Stimulated activated effector memory CD8-positive, alpha-beta T cell treated with anti-CD3 and anti-CD28 coated beads, Interleukin-12 subunit alpha, Interleukin-12 subunit beta, amount 100 ng/mL, for 72 hours (primary cell): ENCODE results near the gene PGS1.
A peak's percentile ranks its signal among the peaks of the same experiment; 100 is the strongest.

Experiments
- ATAC-seq: fragments of 150-1000 bp; cut with Tn5 transposase; 2 replicates; pipeline ENCODE4 v1.10.0; 2021
- DNase-seq, 2 donors: peaks; one replicate each; pipeline ENCODE4 v3.0.0; 2021 to 2022; ENCODE audit warnings: low spot score in 2 of 2
- H3K27ac Mint-ChIP-seq: one replicate; pipeline ENCODE4 v1.8.0; 2022; ENCODE audit warnings: mild to moderate bottlenecking, mixed read lengths
- H3K36me3 Mint-ChIP-seq: one replicate; pipeline ENCODE4 v1.8.0; 2022; ENCODE audit warnings: mild to moderate bottlenecking, mixed read lengths
- H3K4me1 Mint-ChIP-seq: one replicate; pipeline ENCODE4 v1.8.0; 2022; ENCODE audit warnings: mixed read lengths
- H3K4me3 Mint-ChIP-seq: one replicate; pipeline ENCODE4 v1.8.0; 2022; ENCODE audit warnings: mild to moderate bottlenecking, mixed read lengths
- H3K9me3 Mint-ChIP-seq: one replicate; pipeline ENCODE4 v1.8.0; 2022; ENCODE audit warnings: mixed read lengths

Gene PGS1

GRCh38 chr17:78357177-78357586 lies 21.3 kb upstream of the PGS1 start:
- Mint-ChIP-seq H3K4me1 (peaks cover 61% of the 10 kb centered on the region), H3K4me3 (peak overlapping the region; percentile 79), H3K36me3 (peaks cover 63% of the 10 kb centered on the region), H3K9me3 (no peaks in the 10 kb centered on the region), H3K27ac (peak overlapping the region; percentile 93)
- ATAC-seq (no peak), DNase-seq (no peak)

DNA sequence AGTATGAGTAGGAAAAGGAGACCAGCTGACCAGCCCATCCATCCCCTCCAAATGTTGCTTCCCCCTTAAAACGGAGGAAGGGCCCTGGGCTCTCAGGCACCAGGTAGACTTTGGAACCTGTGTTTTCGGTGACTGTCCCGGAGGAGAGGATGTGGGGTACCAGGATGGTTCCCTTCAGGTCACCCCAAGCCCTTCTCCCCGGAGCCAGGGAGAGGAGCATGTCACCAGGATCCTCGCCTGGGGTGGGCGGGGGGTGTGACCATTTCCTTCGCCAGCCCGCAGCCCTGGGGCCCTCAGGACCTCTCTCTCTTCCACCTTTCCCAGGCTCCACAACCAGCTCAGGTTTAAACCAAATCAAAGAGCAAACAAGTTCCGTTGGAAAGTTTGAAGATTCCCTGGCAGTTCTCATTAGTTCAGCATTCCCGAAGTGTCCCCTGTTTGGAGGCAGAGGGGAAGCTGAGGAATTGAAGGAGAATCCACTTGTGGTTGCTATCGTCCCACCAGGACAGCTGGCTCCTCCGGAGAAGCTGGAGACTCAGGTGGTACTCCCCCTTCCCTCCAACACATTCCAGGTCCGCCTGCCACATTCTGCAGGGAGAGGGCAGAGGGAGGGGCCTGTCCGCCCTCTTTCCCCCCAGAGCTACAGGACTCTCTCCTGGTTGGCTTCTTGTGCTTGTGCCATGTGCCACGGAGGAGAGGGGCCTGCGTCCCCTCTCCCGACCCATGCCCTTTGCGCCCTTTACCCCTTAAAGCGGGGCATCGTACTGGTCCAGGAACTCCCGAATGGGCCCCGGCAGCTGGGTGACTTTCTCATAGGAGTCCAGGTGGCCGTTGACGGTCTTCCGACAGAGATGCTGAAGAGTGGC lies 20.5 kb upstream of the PGS1 start:
- Mint-ChIP-seq H3K9me3 (no peaks in the 10 kb centered on the region), H3K27ac (peak overlapping the region; percentile 93), H3K4me3 (peak overlapping the region; percentile 79), H3K36me3 (peaks cover 63% of the 10 kb centered on the region), H3K4me1 (peaks cover 61% of the 10 kb centered on the region)
- DNase-seq (no peak), ATAC-seq (no peak)

DNA sequence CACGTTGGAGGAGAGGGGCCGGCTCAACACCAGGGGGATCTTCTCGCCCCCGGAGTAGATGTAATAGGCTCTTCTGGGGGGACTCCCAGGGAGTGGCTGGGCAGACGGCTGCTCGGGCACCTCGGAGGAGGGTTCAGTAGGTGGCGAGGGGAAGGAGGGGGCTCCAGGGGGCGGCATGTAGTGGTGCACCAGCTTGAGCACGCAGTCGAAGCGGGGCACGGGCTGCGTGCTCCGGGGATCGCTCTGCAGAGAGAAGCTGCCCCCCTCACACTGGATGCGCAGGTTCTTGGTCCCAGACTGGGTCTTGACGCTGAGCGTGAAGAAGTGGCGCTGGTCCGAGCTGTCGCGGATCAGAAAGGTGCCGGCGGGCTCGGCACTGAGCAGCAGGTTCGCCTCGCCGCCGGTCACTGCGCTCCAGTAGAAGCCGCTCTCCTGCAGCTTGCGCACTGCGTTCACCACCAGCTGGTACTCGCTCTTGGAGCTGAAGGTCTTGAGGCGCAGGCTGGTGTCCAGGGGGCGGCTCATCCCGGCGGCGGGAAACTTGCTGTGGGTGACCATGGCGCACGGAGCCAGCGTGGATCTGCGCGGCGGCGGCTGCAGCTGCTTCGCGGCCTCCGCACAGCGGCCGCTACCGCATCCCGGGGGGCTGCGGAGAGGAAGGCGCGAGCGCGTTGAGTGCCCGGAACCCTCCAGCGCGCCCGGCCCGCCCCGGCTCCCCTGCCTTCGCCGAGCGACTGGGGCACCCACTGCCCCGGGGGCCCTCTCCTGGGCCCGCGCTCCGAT lies 19.7 kb upstream of the PGS1 start:
- H3K9me3 Mint-ChIP-seq, result no peaks in the 10 kb centered on the region
- DNase-seq (peak in 1 of 2 donors; percentile 76), ATAC-seq (no peak)
- peak overlapping the region; percentile 79 for H3K4me3 Mint-ChIP-seq
- peaks cover 62% of the 10 kb centered on the region for H3K36me3 Mint-ChIP-seq
- H3K27ac Mint-ChIP-seq, result peak overlapping the region; percentile 93
- peaks cover 56% of the 10 kb centered on the region for H3K4me1 Mint-ChIP-seq

DNA sequence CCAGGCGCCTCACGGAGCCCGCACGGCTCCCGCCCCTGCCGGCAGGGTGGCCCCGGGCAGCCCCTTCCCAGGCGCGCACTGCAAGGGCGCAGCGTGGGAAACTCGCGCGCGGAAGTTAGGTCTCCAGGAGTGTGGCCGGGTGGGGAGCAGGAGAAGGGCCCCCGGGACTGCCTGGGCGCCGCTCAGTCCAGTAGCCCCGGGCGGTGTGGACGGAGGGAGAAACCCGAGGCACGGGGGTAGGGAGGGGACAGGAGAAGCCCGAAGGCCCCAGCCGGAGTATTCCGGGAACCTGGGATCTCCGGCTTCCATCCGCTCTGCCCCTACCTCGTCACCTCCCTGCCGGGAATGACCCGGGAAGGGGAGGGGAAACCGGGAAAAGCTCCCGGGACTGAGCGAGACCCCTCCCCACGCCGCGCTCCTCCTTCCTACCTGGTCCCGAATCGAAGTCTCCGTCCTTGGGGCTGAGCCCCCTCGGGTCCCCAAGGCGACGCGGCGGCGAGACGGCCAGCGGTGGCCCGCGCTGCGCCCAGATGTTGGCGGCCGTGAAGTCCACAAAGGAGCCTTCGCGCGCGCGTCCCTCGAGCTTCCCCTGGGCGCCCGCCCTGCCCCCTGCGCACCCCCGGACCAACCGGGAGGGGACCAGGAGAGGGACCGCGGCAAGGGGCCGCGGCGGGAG lies 19.0 kb upstream of the PGS1 start:
- ATAC-seq, result peak; percentile 33
- H3K4me3 Mint-ChIP-seq, result peak overlapping the region; percentile 79
- H3K9me3 Mint-ChIP-seq, result no peaks in the 10 kb centered on the region
- H3K4me1 Mint-ChIP-seq, result peaks cover 56% of the 10 kb centered on the region
- peak in 1 of 2 donors; percentile 84 for DNase-seq
- H3K27ac Mint-ChIP-seq, result peak overlapping the region; percentile 93
- peaks cover 54% of the 10 kb centered on the region for H3K36me3 Mint-ChIP-seq

- H3K27ac Mint-ChIP-seq, result peak within 1 kb of the TSS; percentile 93
- H3K4me3 Mint-ChIP-seq, result peak within 1 kb of the TSS; percentile 79
- peaks cover 56% of the 10 kb centered on the region for H3K4me1 Mint-ChIP-seq
- no peaks in the 10 kb centered on the region for H3K9me3 Mint-ChIP-seq
- DNase-seq, result peak; percentile 95 to 98
- peak; percentile 82 for ATAC-seq
- H3K36me3 Mint-ChIP-seq, result peaks cover 50% of the 10 kb centered on the region
These were observed 18.5 kb upstream of the PGS1 start, which contains the start of gene SOCS3 for GRCh38 chr17:78359997-78360370. SOCS3 (minus strand) TSS chr17:78360077; CDS start chr17:78359095, 982 bp downstream.

GRCh38 chr17:78360371-78361224 lies 17.9 kb upstream of the PGS1 start:
- ATAC-seq (peak; percentile 59), DNase-seq (peak; percentile 99)
- peak overlapping the region; percentile 79 for H3K4me3 Mint-ChIP-seq
- peaks cover 44% of the 10 kb centered on the region for H3K36me3 Mint-ChIP-seq
- no peaks in the 10 kb centered on the region for H3K9me3 Mint-ChIP-seq
- H3K4me1 Mint-ChIP-seq, result peaks cover 56% of the 10 kb centered on the region
- H3K27ac Mint-ChIP-seq, result peak overlapping the region; percentile 67

DNA sequence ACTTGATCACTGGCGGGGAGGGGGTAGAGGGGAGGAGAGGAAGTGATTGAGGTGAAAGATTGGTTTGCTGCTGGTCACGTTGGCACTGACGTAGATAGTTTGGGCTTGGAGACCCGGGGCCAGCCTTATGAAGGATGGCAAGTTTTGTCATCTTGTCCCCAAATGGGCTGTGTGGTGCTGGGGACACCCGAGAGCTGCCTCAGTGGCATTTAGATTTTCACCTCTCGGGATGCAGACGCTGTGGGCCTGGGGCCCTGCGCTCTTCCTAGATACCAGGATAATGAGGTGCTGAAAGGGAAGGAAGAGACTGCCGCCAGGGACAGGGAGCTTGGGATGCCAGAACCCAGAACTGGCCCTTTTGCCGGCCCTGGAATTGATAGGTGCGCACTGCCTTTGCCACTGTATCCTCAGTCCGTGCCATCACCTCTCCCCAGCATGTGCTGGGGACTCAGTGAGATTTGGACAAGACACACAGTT lies 17.2 kb upstream of the PGS1 start:
- no peak for ATAC-seq
- peaks cover 37% of the 10 kb centered on the region for H3K36me3 Mint-ChIP-seq
- H3K4me3 Mint-ChIP-seq, result peak overlapping the region; percentile 79
- no peaks in the 10 kb centered on the region for H3K9me3 Mint-ChIP-seq
- DNase-seq, result no peak
- peaks cover 50% of the 10 kb centered on the region for H3K4me1 Mint-ChIP-seq
- peak overlapping the region; percentile 67 for H3K27ac Mint-ChIP-seq

DNA sequence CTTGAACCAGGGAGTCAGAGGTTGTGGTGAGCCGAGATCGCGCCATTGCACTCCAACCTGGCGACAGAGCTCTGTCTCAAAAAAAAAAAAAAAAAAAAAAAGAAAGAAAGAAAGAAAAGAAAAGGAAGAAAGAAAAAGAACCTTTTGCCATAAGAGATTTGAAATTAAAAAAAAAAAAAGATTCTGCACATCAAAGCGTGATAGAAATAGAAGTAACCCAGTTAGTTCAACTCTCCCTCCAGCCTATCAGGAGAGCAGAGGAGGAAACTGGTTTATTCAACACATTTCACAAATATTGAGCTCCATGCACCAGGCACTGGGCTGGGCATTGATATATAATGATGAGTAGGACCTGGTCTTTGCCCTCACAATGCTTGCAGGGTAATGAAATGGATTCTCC lies 16.2 kb upstream of the PGS1 start:
- no peak for ATAC-seq
- Mint-ChIP-seq H3K4me1 (peaks cover 40% of the 10 kb centered on the region), H3K36me3 (peaks cover 28% of the 10 kb centered on the region), H3K4me3 (no peak overlapping the region), H3K27ac (no peak overlapping the region), H3K9me3 (no peaks in the 10 kb centered on the region)
- no peak for DNase-seq

GRCh38 chr17:78362671-78363070 lies 15.8 kb upstream of the PGS1 start:
- no peak for DNase-seq
- Mint-ChIP-seq H3K36me3 (peaks cover 23% of the 10 kb centered on the region), H3K27ac (no peak overlapping the region), H3K4me1 (peaks cover 36% of the 10 kb centered on the region), H3K4me3 (no peak overlapping the region), H3K9me3 (no peaks in the 10 kb centered on the region)
- no peak for ATAC-seq

- DNase-seq (peak in 1 of 2 donors; percentile 78), ATAC-seq (peak; percentile 37)
- Mint-ChIP-seq H3K4me1 (peaks cover 28% of the 10 kb centered on the region), H3K36me3 (peaks cover 3% of the 10 kb centered on the region), H3K4me3 (peak overlapping the region; percentile 51), H3K27ac (peak overlapping the region; percentile 77), H3K9me3 (no peaks in the 10 kb centered on the region)
These were observed 13.8 kb upstream of the PGS1 start for GRCh38 chr17:78364436-78365281.

DNA sequence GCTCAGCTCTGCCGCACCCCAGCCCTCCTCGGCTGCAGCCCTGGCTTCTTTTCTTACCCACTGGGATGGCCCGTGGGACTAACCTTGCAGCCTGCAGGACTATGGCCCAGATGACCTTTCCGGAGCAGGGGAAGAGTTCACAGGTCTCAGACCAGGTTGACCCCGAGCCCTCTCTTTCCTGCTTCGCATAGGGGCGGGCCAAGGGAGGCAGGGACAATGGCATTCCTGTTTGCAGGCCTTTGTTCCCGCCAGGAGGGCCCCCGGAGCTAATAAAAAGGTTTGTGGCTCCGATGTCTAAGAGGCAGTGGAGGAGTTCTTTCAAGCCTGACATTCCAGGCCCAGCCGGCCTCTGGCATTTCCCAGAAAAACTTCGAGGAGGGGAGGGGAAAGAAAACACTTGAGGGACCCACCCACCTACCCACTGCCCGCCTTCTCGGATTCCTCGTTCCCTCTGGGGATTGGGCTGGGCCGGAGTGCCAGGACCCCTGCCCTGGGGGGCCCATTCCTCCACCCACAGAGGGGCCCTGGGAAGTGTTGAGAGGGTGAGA lies 12.8 kb upstream of the PGS1 start:
- Mint-ChIP-seq H3K36me3 (no peaks in the 10 kb centered on the region), H3K27ac (no peak overlapping the region)
- ATAC-seq, result no peak

DNA sequence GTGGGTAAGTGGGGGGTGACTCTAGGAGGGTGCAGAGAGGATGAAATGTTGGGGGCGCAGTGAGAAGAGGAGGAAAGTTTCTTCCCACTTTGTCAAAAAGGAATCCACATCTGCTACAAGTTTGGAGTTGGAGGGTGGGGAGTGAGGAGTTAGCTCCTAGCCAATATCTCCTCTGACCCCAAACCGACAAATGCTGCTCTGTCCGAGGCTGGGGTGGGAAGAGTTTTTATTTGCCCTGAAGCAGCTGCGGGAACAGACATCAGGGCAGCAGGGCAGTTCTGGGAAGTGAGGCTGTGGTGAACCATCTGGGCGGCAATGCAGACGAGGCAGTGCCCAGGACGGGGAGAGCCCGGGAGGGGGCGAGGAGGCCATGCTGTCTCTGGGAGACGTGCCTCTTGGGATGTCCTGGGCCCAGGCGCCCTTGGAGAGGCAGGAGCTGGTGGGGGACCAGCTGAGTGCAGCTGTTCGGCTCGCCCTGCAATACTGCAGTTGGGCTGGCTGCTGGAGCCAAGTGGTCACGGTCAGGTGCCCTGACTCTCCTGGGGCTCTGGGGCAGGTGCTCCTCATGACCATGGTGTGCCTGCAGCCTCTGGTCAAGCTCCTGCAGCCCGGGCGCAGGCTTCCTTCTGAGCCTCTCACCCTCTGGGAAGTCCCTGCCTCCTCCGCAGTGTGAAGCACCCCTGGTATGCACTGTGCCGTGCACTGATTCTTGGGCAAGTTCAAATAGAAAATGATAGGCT lies 12.2 kb upstream of the PGS1 start:
- no peak overlapping the region for H3K4me3 Mint-ChIP-seq
- DNase-seq, result no peak

More for the DNA sequence above, 12.8 kb upstream of the PGS1 start:
- no peak for DNase-seq
- Mint-ChIP-seq H3K4me3 (peak overlapping the region; percentile 51), H3K4me1 (peaks cover 27% of the 10 kb centered on the region), H3K9me3 (no peaks in the 10 kb centered on the region)

DNA sequence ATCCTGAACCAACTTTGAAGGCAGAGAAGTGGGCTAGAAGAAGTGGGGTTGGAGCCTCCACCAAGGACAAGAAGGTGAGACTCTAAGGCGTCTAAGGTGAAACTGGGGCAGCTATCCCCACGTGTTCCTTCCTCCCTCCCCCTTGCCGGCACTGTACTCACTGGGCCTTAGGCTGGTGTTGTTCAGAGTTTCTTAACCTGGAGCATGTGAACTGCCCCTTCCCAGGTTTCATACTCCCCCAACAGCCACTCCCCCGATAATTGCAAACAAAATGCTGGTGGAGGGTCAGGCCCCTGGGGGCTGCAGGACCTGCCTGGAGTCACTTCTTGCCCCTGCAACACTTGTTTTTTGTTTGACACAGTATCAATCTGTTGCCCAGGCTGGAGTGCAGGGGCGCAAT lies 11.3 kb upstream of the PGS1 start:
- ATAC-seq (no peak), DNase-seq (no peak)
- H3K27ac Mint-ChIP-seq, result no peak overlapping the region
- H3K4me1 Mint-ChIP-seq, result peaks cover 22% of the 10 kb centered on the region
- H3K9me3 Mint-ChIP-seq, result no peaks in the 10 kb centered on the region
- H3K4me3 Mint-ChIP-seq, result no peak overlapping the region
- no peaks in the 10 kb centered on the region for H3K36me3 Mint-ChIP-seq

More for the DNA sequence above, 12.2 kb upstream of the PGS1 start:
- Mint-ChIP-seq H3K9me3 (no peaks in the 10 kb centered on the region), H3K36me3 (no peaks in the 10 kb centered on the region), H3K4me1 (peaks cover 22% of the 10 kb centered on the region), H3K27ac (no peak overlapping the region)
- ATAC-seq, result no peak
